B cell (primary cell): Measurements from ENCODE around the gene C2orf92. TPM values are rescaled to one million over a fixed set of nuclear protein-coding genes. Genes with fewer than 3 reads are reported as not detected.
"Not testable (repeated sequence)": the region's sequence is repeated elsewhere in the genome, so short reads cannot be mapped to it uniquely, and the experiment has no call there.

Source experiments
- ATAC-seq: fragments of 200-7000 bp; cut with Tn5 transposase; one replicate; pipeline ENCODE4 v1.10.0; 2021; ENCODE audit warnings: low read depth, mild to moderate bottlenecking, moderate number of reproducible peaks, moderate library complexity
- CTCF ChIA-PET: fragments of 350-600 bp; sonication (Branson Sonifier 250); formaldehyde crosslinking; loops from one replicate; lab custom pipeline; 2021; ENCODE audit warnings: antibody characterized with exemption, inconsistent platforms; lab: Charles Lee
- POLR2A ChIA-PET: fragments of 350-600 bp; sonication (Branson Sonifier 250); formaldehyde crosslinking; loops from one replicate; lab custom pipeline; 2021; ENCODE audit warnings: antibody characterized with exemption; lab: Charles Lee
- DNase-seq: peaks from one replicate; pipeline ENCODE4 v3.0.0; 2013
- H2AFZ ChIP-seq: 2 replicates; pipeline ENCODE4 v1.6.1; 2012; ENCODE audit warnings: mild to moderate bottlenecking, low read depth, low read length; ENCODE audit not compliant: insufficient read depth, poor library complexity, severe bottlenecking
- H3K27ac ChIP-seq, 2 donors: 1 replicate in 1 of 2; 2 replicates in 1 of 2; pipeline ENCODE4 v1.5.1; 2012 to 2013; ENCODE audit warnings: low read length in 2 of 2, mild to moderate bottlenecking in 2 of 2, moderate library complexity in 1 of 2
- H3K27me3 ChIP-seq, 4 experiments: fragments of 200-600 bp in 1 of 4; sonication (generic) in 1 of 4; replicated peaks in 1 of 4; 1 replicate in 2 of 4; 2 replicates in 2 of 4; pipeline versions ENCODE4 v1.6.1 to v1.7.0; 2013 to 2016; ENCODE audit warnings: low read length in 3 of 4, mild to moderate bottlenecking in 2 of 4, mixed read lengths in 1 of 4, moderate library complexity in 1 of 4; ENCODE audit not compliant: insufficient read depth in 4 of 4, control insufficient read depth in 3 of 4; ENCODE audit errors: control extremely low read depth in 1 of 4
- H3K36me3 ChIP-seq, 2 experiments: replicated peaks in 1 of 2; 1 replicate in 1 of 2; 2 replicates in 1 of 2; pipeline versions ENCODE4 v1.6.1 to v1.7.1; 2013; ENCODE audit warnings: low read length in 1 of 2; ENCODE audit not compliant: insufficient read depth in 2 of 2, control insufficient read depth in 1 of 2; ENCODE audit errors: control extremely low read depth in 1 of 2, extremely low read depth in 1 of 2
- H3K4me1 ChIP-seq, 2 donors: fragments of 200-600 bp in 1 of 2; sonication (generic) in 1 of 2; 1 replicate in 1 of 2; 2 replicates in 1 of 2; pipeline versions ENCODE4 v1.5.1 to v1.6.1; 2013 to 2017; ENCODE audit warnings: low read length in 2 of 2; ENCODE audit not compliant: control insufficient read depth in 2 of 2, insufficient read depth in 2 of 2
- H3K4me2 ChIP-seq: replicated peaks from 2 replicates; pipeline ENCODE3; 2012; ENCODE audit warnings: mild to moderate bottlenecking, low read depth, low read length; ENCODE audit not compliant: poor library complexity, severe bottlenecking
- H3K4me3 ChIP-seq, 5 experiments: fragments of 200-600 bp in 1 of 5; sonication (generic) in 1 of 5; 1 replicate in 3 of 5; 2 replicates in 2 of 5; pipeline versions ENCODE4 v1.5.1 to v1.7.0; 2011 to 2016; ENCODE audit warnings: low read length in 4 of 5, mild to moderate bottlenecking in 4 of 5, low read depth in 2 of 5, control low read depth in 1 of 5, moderate library complexity in 1 of 5; ENCODE audit not compliant: insufficient read depth in 1 of 5; ENCODE audit errors: control extremely low read depth in 1 of 5, extremely low read depth in 1 of 5
- H3K79me2 ChIP-seq: fragments of 200-600 bp; sonication (generic); one replicate; pipeline ENCODE4 v1.6.0; 2016; ENCODE audit warnings: low read length; ENCODE audit not compliant: control insufficient read depth, insufficient read depth
- H3K9ac ChIP-seq: fragments of 200-600 bp; sonication (generic); 2 replicates; pipeline ENCODE4 v1.6.1; 2017; ENCODE audit warnings: mild to moderate bottlenecking, low read length, moderate library complexity
- H3K9me3 ChIP-seq, 3 donors: one replicate each; pipeline versions ENCODE4 v1.6.1 to v1.7.1; 2013; ENCODE audit warnings: low read length in 2 of 3; ENCODE audit not compliant: control insufficient read depth in 2 of 3, insufficient read depth in 1 of 3; ENCODE audit errors: control extremely low read depth in 1 of 3
- H4K20me1 ChIP-seq: 2 replicates; pipeline ENCODE4 v1.6.0; 2012; ENCODE audit warnings: mild to moderate bottlenecking, low read length; ENCODE audit not compliant: insufficient read depth, control insufficient read depth, poor library complexity, severe bottlenecking
- H3K27ac Mint-ChIP-seq: one replicate; pipeline ENCODE4 v1.8.0; 2021; ENCODE audit warnings: mixed read lengths
- H3K27me3 Mint-ChIP-seq: one replicate; pipeline ENCODE4 v1.8.0; 2021; ENCODE audit warnings: mixed read lengths
- H3K4me1 Mint-ChIP-seq: one replicate; pipeline ENCODE4 v1.8.0; 2021; ENCODE audit warnings: mixed read lengths
- H3K4me3 Mint-ChIP-seq: one replicate; pipeline ENCODE4 v1.8.0; 2021; ENCODE audit warnings: mixed read lengths
- H3K9me3 Mint-ChIP-seq: one replicate; pipeline ENCODE4 v1.8.0; 2022; ENCODE audit warnings: mixed read lengths; ENCODE audit not compliant: insufficient read depth
- EZH2 ChIP-seq: IDR thresholded peaks from 2 replicates; pipeline ENCODE4 v1.6.1; 2012; ENCODE audit warnings: borderline replicate concordance, low read depth, mild to moderate bottlenecking, moderate library complexity, low read length; ENCODE audit not compliant: insufficient read depth, poor library complexity, severe bottlenecking
- WGBS: methylation state at CpG from one replicate; pipeline ENCODE4 v1.1.5; 2013; ENCODE audit warnings: missing lambda C conversion rate; ENCODE audit not compliant: insufficient coverage; 5-methylcytosine and 5-hydroxymethylcytosine counted together
- intact Hi-C: fragments of 100-400 bp; cut with micrococcal nuclease; formaldehyde crosslinking; loops from one replicate; pipeline ENCODE4 v1.10.0; 2022
- polyA plus RNA-seq: library from polyadenylated mRNA; depleted of rRNA; stranded (reverse); fragments of >200 nt; gene quantifications from 2 replicates; pipeline ENCODE4 v1.2.3, GENCODE V29; 2012
- total RNA-seq, 2 donors: library from RNA; stranded (reverse); fragments of 120-200 nt in 1 of 2; gene quantifications; 1 replicate in 1 of 2; 2 replicates in 1 of 2; pipeline versions ENCODE4 v1.2.3 to v1.2.4, GENCODE V29; 2013 to 2022
- TF ChIP-seq, protein P1 (sequence below): fragments of 200-600 bp; IDR thresholded peaks from one replicate; pipeline ENCODE4 v1.8.0; 2022; ENCODE audit warnings: antibody characterized with exemption, mild to moderate bottlenecking

The C2orf92 gene
- total and polyA plus RNA-seq, 2 donors (not counting 1 experiment from before 2014, with no cell fraction given), result 15.3 to 18.9 TPM

- H2AFZ ChIP-seq, result no peak overlapping the region
- no peak for TF ChIP-seq EZH2
- TF ChIP-seq, protein P1, sequence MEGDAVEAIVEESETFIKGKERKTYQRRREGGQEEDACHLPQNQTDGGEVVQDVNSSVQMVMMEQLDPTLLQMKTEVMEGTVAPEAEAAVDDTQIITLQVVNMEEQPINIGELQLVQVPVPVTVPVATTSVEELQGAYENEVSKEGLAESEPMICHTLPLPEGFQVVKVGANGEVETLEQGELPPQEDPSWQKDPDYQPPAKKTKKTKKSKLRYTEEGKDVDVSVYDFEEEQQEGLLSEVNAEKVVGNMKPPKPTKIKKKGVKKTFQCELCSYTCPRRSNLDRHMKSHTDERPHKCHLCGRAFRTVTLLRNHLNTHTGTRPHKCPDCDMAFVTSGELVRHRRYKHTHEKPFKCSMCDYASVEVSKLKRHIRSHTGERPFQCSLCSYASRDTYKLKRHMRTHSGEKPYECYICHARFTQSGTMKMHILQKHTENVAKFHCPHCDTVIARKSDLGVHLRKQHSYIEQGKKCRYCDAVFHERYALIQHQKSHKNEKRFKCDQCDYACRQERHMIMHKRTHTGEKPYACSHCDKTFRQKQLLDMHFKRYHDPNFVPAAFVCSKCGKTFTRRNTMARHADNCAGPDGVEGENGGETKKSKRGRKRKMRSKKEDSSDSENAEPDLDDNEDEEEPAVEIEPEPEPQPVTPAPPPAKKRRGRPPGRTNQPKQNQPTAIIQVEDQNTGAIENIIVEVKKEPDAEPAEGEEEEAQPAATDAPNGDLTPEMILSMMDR, result no peak
- H3K27me3 Mint-ChIP-seq, result no peaks in the 10 kb centered on the region
- peaks cover 6% of the 10 kb centered on the region for H3K4me1 Mint-ChIP-seq
- H3K9me3 ChIP-seq, result no peaks in the 10 kb centered on the region
- intact Hi-C loops, result no loop called here
- peaks cover 0 to 10% of the 10 kb centered on the region in 2 donors for H3K4me1 ChIP-seq
- H3K4me3 ChIP-seq, result no peak overlapping the region
- ChIA-PET POLR2A (no interaction called here), CTCF (no interaction called here)
- WGBS, result 97% methylated on average over 6 of the region's 7 CpGs
- ATAC-seq (no peak), DNase-seq (no peak)
- no peak overlapping the region for H3K4me2 ChIP-seq
- H4K20me1 ChIP-seq, result no peaks in the 10 kb centered on the region
- H3K27me3 ChIP-seq, result no peaks in the 10 kb centered on the region
- no peaks in the 10 kb centered on the region for H3K79me2 ChIP-seq
- no peak overlapping the region for H3K27ac ChIP-seq
- no peak overlapping the region for H3K4me3 Mint-ChIP-seq
- no peak overlapping the region for H3K9ac ChIP-seq
- no peak overlapping the region for H3K27ac Mint-ChIP-seq
- H3K36me3 ChIP-seq, result no peaks in the 10 kb centered on the region
- no peaks in the 10 kb centered on the region for H3K9me3 Mint-ChIP-seq
Measured at GRCh38 chr2:97671526-97671925, 2.0 kb downstream of the C2orf92 start.

- H3K27ac Mint-ChIP-seq, H3K4me2 ChIP-seq, H3K4me3 Mint-ChIP-seq, H2AFZ ChIP-seq, H4K20me1 ChIP-seq, DNase-seq, intact Hi-C loops, H3K9ac ChIP-seq, H3K27ac ChIP-seq, H3K9me3 ChIP-seq, H3K79me2 ChIP-seq, H3K27me3 ChIP-seq, H3K9me3 Mint-ChIP-seq, H3K36me3 ChIP-seq, H3K4me1 Mint-ChIP-seq, ATAC-seq, H3K27me3 Mint-ChIP-seq, H3K4me3 ChIP-seq: not testable (repeated sequence)
- POLR2A ChIA-PET, result interaction anchor here (0.6 kb wide), 1 partner anchor 1052 kb away, joined by 3 read pairs; no protein-coding TSS in a partner anchor
- H3K4me1 ChIP-seq, result peaks cover 0 to 10% of the 10 kb centered on the region in 2 donors
- CTCF ChIA-PET, result interaction anchor here (1.5 kb wide), 1 partner anchor 8 kb away, joined by 5 read pairs; the partner anchor contains the start of gene ACTR1B
- WGBS, result 100% methylated on average over 4 of the region's 6 CpGs
Measured at GRCh38 chr2:97672606-97673140, 3.2 kb downstream of the C2orf92 start.
